Parathyroid adenoma (tissue), 2 donors: ENCODE data around the gene MVP.
"Not testable (repeated sequence)": the region's sequence is repeated elsewhere in the genome, so short reads cannot be mapped to it uniquely, and the experiment has no call there.

Experiments
- H2AFZ ChIP-seq: fragments of 300-600 bp; sonication (generic); one replicate; pipeline ENCODE4 v1.7.0; 2017; ENCODE audit warnings: antibody characterized with exemption, mild to moderate bottlenecking
- H3K27ac ChIP-seq: fragments of 300-600 bp; sonication (generic); one replicate; pipeline ENCODE4 v1.7.0; 2017
- H3K27me3 ChIP-seq: fragments of 300-600 bp; sonication (generic); one replicate; pipeline ENCODE4 v1.7.0; 2017; ENCODE audit warnings: low read length; ENCODE audit not compliant: control insufficient read depth, insufficient read depth
- H3K36me3 ChIP-seq: fragments of 300-600 bp; sonication (generic); one replicate; pipeline ENCODE4 v1.7.0; 2017; ENCODE audit warnings: low read length; ENCODE audit not compliant: control insufficient read depth, insufficient read depth
- H3K4me1 ChIP-seq: fragments of 300-600 bp; sonication (generic); one replicate; pipeline ENCODE4 v1.7.0; 2017; ENCODE audit warnings: control low read depth
- H3K4me2 ChIP-seq: fragments of 300-600 bp; sonication (generic); one replicate; pipeline ENCODE4 v1.7.0; 2017; ENCODE audit warnings: low read length
- H3K4me3 ChIP-seq: fragments of 300-600 bp; sonication (generic); one replicate; pipeline ENCODE4 v1.7.0; 2017; ENCODE audit warnings: low read depth, low read length
- H3K79me2 ChIP-seq: fragments of 300-600 bp; sonication (generic); one replicate; pipeline ENCODE4 v1.7.0; 2017; ENCODE audit warnings: control low read depth
- H3K9ac ChIP-seq: fragments of 300-600 bp; sonication (generic); one replicate; pipeline ENCODE4 v1.7.0; 2017; ENCODE audit warnings: mild to moderate bottlenecking
- H3K9me3 ChIP-seq: fragments of 300-600 bp; sonication (generic); one replicate; pipeline ENCODE4 v1.7.0; 2017; ENCODE audit warnings: low read length; ENCODE audit not compliant: control insufficient read depth
- TF ChIP-seq, protein P1 (sequence below): fragments of 300-600 bp; sonication (generic); IDR thresholded peaks from one replicate; pipeline ENCODE4 v1.7.0; 2017; ENCODE audit warnings: antibody characterized with exemption, mild to moderate bottlenecking
- donor health status: primary hyperparathyroidism.

MVP gene

DNA sequence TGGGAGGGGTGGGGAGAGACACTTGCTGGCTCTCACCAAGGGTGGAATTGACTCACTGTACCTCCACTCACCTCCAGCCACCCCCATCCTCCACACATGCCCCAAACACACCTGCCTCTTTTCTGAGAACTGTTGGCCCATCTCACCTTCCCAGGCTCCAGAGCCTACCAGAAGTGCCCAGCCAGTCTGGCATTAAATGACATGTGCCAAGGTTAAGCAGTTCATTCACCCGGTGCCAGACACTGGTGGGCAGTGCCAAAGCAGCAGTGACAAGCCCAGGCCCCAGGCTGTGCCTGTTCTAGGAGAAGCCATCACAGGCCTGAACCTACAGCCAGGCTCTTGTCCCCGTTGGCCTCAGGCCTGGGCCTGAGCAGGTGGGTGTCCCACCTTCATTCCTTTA lies 11.2 kb downstream of the MVP start:
- H3K4me2 ChIP-seq, result no peak overlapping the region
- no peak overlapping the region for H3K4me3 ChIP-seq
- H3K9me3 ChIP-seq, result no peaks in the 10 kb centered on the region
- no peaks in the 10 kb centered on the region for H3K27me3 ChIP-seq
- H3K79me2 ChIP-seq, result peaks cover 35% of the 10 kb centered on the region
- no peaks in the 10 kb centered on the region for H3K36me3 ChIP-seq
- H2AFZ ChIP-seq, result no peak overlapping the region
- no peak overlapping the region for H3K9ac ChIP-seq
- TF ChIP-seq, protein P1, sequence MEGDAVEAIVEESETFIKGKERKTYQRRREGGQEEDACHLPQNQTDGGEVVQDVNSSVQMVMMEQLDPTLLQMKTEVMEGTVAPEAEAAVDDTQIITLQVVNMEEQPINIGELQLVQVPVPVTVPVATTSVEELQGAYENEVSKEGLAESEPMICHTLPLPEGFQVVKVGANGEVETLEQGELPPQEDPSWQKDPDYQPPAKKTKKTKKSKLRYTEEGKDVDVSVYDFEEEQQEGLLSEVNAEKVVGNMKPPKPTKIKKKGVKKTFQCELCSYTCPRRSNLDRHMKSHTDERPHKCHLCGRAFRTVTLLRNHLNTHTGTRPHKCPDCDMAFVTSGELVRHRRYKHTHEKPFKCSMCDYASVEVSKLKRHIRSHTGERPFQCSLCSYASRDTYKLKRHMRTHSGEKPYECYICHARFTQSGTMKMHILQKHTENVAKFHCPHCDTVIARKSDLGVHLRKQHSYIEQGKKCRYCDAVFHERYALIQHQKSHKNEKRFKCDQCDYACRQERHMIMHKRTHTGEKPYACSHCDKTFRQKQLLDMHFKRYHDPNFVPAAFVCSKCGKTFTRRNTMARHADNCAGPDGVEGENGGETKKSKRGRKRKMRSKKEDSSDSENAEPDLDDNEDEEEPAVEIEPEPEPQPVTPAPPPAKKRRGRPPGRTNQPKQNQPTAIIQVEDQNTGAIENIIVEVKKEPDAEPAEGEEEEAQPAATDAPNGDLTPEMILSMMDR, result no peak
- no peak overlapping the region for H3K27ac ChIP-seq
- no peaks in the 10 kb centered on the region for H3K4me1 ChIP-seq

DNA sequence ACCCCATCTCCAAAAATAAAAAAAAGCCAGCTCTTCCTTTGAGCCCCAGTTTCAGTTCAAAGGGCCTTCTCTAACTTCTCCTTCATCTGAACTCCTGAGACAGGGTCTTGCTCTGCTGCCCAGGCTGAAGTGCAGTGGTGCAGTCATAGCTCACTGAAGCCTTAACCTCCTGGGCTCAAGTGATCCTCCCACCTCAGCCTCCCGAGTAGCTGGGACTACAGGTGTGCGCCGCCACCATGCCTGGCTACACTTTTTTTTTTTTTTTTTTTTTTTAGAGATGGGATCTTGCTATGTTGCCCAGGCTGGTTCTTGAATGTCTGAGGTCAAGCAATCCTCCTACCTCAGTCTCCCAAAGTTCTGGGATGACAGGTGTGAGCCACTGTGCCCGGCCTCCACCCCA lies 13.0 kb downstream of the MVP start:
- not testable (repeated sequence) for H3K27me3 ChIP-seq, H3K36me3 ChIP-seq, H3K9ac ChIP-seq, H3K9me3 ChIP-seq, H3K4me2 ChIP-seq, H3K4me3 ChIP-seq, H2AFZ ChIP-seq, H3K4me1 ChIP-seq, H3K27ac ChIP-seq
- H3K79me2 ChIP-seq, result peaks cover 19% of the 10 kb centered on the region

DNA sequence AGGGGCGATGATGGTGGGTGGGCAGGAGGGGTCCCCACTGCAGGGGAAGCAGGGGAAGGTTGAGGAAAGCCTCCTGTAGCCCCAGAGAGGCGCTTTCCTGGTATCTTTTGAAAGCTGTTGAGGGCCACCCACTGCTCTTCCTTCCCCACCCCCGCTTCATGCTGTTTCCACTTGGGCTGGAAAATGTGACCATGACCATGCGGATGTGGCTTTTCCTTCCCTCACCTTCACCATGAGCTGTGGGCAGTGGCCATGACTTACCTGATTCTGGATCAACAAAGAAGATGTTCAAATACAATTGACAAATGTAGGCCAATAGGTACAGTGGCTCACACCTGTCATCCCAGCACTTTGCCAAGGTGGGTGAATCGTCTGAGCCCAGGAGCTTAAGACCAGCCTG lies 13.8 kb downstream of the MVP start:
- H3K9ac ChIP-seq, result no peak overlapping the region
- no peak overlapping the region for H3K27ac ChIP-seq
- TF ChIP-seq, protein P1, result no peak
- H3K36me3 ChIP-seq, result no peaks in the 10 kb centered on the region
- no peak overlapping the region for H2AFZ ChIP-seq
- peaks cover 15% of the 10 kb centered on the region for H3K79me2 ChIP-seq
- no peaks in the 10 kb centered on the region for H3K27me3 ChIP-seq
- H3K9me3 ChIP-seq, result no peaks in the 10 kb centered on the region
- H3K4me2 ChIP-seq, result no peak overlapping the region
- no peaks in the 10 kb centered on the region for H3K4me1 ChIP-seq
- H3K4me3 ChIP-seq, result no peak overlapping the region

DNA sequence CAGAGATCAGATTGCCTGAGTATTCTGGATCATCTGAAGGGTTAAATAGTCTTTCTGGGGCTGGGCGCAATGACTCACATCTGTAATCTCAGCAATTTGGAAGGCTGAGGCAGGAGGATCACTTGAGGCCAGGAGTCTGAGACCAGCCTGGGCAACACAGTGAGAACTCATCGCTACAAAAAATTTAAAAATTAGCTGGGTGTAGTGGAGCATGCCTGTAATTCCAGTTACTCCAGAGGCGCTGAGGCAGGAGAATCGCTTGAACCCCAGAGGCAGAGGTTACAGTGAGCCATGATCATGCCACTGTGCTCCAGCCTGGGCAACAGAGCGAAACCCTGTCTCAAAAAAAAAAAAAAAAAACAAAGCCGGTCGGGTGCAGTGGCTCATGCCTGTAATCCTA lies 15.7 kb downstream of the MVP start:
- Histone ChIP-seq H3K27me3 (no peaks in the 10 kb centered on the region), H3K79me2 (peaks cover 3% of the 10 kb centered on the region), H3K27ac (no peak overlapping the region), H3K4me2 (no peak overlapping the region), H2AFZ (no peak overlapping the region), H3K9me3 (no peaks in the 10 kb centered on the region), H3K9ac (no peak overlapping the region), H3K4me3 (no peak overlapping the region), H3K36me3 (no peaks in the 10 kb centered on the region), H3K4me1 (peaks cover 4% of the 10 kb centered on the region)
- TF ChIP-seq, protein P1, result no peak

DNA sequence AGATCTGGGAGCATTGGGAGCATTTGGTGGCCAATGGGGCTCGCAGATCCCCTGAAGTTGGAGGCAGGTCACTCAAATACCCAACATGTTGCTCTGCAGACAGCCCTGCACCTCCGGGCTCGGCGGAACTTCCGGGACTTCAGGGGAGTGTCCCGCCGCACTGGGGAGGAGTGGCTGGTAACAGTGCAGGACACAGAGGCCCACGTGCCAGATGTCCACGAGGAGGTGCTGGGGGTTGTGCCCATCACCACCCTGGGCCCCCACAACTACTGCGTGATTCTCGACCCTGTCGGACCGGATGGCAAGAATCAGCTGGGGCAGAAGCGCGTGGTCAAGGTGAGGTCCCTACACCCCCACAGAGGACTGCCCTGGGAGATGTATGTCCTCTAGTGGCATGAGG lies 16.4 kb downstream of the MVP start:
- peaks cover under 1% of the 10 kb centered on the region for H3K79me2 ChIP-seq
- no peak overlapping the region for H3K9ac ChIP-seq
- no peak overlapping the region for H3K27ac ChIP-seq
- no peak overlapping the region for H2AFZ ChIP-seq
- H3K4me2 ChIP-seq, result no peak overlapping the region
- H3K9me3 ChIP-seq, result no peaks in the 10 kb centered on the region
- TF ChIP-seq, protein P1, result no peak
- H3K27me3 ChIP-seq, result no peaks in the 10 kb centered on the region
- H3K4me3 ChIP-seq, result no peak overlapping the region
- no peaks in the 10 kb centered on the region for H3K36me3 ChIP-seq
- peaks cover 7% of the 10 kb centered on the region for H3K4me1 ChIP-seq
